NB4 (cell line): ENCODE measurements around the gene DNAH9.

Experiments
- DNase-seq: peaks from one replicate; pipeline ENCODE4 v3.0.0; 2010; ENCODE audit warnings: low read depth
- H3K4me3 ChIP-seq: one replicate; pipeline ENCODE4 v1.5.1; 2011; ENCODE audit warnings: mild to moderate bottlenecking, low read depth, low read length, moderate library complexity
- MYC ChIP-seq: IDR thresholded peaks from 2 replicates; pipeline ENCODE4 v1.6.1; 2011; ENCODE audit warnings: low read depth, low read length
- POLR2A ChIP-seq: IDR thresholded peaks from 2 replicates; pipeline ENCODE4 v1.6.1; 2011; ENCODE audit warnings: mild to moderate bottlenecking; ENCODE audit not compliant: insufficient read length; ENCODE audit errors: extremely low read depth
- TF ChIP-seq, protein P1 (sequence below): IDR thresholded peaks from 2 replicates; pipeline ENCODE4 v1.6.1; 2011; ENCODE audit warnings: low read depth, low read length
- TF ChIP-seq, protein P2 (sequence below): IDR thresholded peaks from one replicate; pipeline ENCODE4 v1.5.1; 2012; ENCODE audit warnings: low read depth, low read length

The DNAH9 gene

DNA sequence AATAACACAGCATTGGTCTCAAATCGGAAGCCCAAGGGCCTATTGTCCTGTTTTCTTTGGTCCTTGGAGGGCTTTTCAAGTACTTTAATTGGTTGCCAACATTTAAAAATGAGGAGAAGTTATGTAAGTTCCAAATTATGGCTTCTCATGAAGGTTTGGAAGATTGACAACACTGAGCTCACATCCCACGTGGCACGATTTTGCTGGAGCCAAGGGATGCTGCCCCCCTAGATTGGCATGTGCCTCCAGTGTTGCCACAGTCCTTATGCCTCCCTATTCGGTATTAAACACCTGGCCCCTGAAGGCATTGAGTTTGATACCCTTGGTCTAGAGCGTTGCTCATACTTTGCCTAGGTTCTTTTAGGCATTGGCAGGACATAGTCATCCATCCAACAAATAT, 291.0 kb downstream of the DNAH9 start:
- no peak for DNase-seq
- no peak overlapping the region for H3K4me3 ChIP-seq
- TF ChIP-seq, protein P1, sequence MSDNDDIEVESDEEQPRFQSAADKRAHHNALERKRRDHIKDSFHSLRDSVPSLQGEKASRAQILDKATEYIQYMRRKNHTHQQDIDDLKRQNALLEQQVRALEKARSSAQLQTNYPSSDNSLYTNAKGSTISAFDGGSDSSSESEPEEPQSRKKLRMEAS = no peak
- no peak for TF ChIP-seq MYC

DNA sequence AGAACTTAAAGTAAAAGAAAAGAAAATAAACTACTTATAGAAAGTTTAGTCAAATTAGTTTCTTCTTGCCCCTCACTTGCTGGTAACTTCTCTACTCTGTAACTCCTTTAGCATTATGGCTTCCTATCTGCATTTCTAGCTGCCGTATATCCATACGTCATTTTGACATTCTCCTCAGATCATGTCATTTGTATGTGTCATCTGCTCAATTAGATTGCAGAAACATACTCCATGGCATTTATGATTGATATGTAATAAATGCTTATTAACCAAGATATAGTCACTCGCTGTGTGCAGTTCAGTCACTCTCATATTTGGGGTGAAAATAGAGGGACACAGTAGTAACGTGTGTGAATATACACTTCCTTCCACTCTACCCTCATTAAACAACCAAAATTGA, 295.6 kb downstream of the DNAH9 start:
- DNase-seq = no peak
- TF ChIP-seq, protein P2, sequence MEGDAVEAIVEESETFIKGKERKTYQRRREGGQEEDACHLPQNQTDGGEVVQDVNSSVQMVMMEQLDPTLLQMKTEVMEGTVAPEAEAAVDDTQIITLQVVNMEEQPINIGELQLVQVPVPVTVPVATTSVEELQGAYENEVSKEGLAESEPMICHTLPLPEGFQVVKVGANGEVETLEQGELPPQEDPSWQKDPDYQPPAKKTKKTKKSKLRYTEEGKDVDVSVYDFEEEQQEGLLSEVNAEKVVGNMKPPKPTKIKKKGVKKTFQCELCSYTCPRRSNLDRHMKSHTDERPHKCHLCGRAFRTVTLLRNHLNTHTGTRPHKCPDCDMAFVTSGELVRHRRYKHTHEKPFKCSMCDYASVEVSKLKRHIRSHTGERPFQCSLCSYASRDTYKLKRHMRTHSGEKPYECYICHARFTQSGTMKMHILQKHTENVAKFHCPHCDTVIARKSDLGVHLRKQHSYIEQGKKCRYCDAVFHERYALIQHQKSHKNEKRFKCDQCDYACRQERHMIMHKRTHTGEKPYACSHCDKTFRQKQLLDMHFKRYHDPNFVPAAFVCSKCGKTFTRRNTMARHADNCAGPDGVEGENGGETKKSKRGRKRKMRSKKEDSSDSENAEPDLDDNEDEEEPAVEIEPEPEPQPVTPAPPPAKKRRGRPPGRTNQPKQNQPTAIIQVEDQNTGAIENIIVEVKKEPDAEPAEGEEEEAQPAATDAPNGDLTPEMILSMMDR = no peak
- TF ChIP-seq POLR2A = no peak
- no peak for TF ChIP-seq MYC
- TF ChIP-seq, protein P1 = no peak

DNA sequence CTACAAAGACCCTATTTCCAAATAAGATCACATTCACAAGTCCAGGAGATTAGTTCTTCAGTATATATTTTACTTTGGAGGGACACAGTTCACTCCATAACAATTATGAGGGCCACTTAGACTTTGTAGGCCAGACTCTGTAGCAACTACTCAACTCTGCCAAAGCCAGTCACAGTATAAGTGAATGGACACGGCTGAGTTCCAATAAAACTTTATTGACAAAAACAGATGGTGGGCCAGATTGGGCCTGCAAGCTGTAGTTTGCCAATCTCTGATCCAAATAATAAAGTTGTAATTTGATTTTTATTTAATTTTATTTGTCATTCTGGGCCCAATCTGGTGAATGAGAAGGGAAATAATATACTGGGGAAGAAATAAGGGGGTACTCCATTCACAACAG, 297.9 kb downstream of the DNAH9 start:
- H3K4me3 ChIP-seq = no peak overlapping the region
- TF ChIP-seq MYC (no peak), POLR2A (no peak)
- TF ChIP-seq, protein P1 = no peak
- TF ChIP-seq, protein P2 = no peak
- DNase-seq = no peak

More for the DNA sequence above, 295.6 kb downstream of the DNAH9 start:
- H3K4me3 ChIP-seq = no peak overlapping the region

DNA sequence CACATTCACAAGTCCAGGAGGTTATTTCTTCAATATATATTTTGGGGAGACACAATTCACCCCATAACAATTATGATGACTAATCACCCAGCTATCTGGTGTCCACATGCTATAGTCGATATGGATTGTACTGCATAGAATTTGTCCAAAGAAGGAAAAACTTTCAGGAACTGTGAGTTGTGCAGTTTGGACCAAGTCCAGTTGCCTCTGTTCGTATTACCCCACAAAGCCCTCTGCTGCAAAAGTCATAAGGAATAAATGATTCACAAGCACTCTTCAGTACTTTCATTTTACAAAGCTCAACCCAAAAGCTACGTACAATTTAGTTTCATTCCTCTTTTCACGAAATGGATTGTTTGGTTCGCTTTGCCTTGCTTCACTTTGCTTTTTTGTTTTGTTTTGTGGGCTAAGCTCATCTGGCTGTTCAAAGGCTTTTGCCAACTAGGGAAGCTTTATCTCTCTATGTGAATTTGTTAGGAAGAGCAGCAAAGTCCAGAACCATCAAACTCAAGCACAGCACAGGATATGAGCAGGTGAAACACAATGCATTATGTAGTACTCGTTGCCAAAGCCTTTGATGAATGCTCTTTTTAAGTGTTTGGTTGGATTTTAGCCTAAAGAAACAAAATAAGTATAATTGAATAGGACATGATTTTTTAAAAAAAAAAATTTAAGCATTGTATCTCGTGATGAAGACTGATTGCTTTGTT, 300.4 kb downstream of the DNAH9 start:
- TF ChIP-seq, protein P2 = no peak
- no peak for DNase-seq

DNA sequence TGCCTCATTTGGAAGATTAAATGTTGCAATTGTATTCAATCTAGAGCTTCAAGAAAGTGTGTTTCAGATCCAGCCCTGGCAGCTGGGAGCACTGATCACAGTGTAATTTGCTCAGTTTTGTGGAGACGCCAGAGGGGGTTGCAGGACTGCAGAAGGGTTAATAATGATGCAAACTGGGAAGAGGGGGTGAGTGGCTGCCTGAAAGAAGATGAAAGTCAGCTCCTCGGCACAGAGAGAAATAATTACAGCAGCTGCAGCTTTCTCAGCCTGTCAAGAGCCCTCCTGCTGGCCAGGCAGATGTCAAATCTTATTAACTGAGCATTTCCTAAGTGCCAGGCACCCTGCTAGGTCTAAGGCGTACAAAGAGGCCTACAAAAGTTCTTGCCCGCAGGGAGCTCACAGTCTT, 301.3 kb downstream of the DNAH9 start:
- TF ChIP-seq, protein P2 = no peak
- TF ChIP-seq, protein P1 = no peak
- TF ChIP-seq MYC = no peak
- no peak for TF ChIP-seq POLR2A

More for the DNA sequence above, 300.4 kb downstream of the DNAH9 start:
- no peak overlapping the region for H3K4me3 ChIP-seq

DNA sequence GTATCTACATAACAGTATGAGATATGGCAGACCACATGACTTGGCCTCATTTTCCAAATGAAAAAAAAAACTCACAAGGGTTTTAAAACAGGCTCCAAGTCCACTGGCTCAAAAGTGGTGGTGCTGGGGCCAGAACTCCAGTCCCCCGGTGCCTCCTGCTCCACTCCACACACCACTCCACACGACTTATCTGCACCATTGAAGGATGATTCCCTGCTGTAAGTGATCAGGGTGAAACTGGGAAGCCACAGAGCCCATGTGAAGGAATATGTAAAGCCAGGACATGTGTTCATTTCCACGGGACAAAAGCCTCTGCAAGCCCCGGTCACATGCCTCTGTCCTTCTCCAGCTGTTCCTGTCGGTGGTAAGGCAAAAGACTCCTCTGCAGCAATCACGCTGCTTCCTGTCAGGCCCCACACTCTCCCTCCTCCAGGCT, 301.8 kb downstream of the DNAH9 start:
- DNase-seq = no peak
- H3K4me3 ChIP-seq = no peak overlapping the region
- TF ChIP-seq POLR2A = no peak
- TF ChIP-seq, protein P2 = no peak
- no peak for TF ChIP-seq MYC
- TF ChIP-seq, protein P1 = no peak

More for the DNA sequence above, 301.3 kb downstream of the DNAH9 start:
- no peak for DNase-seq
- H3K4me3 ChIP-seq = no peak overlapping the region
